Measurements from ENCODE around the gene DGKH.

DGKH gene

DNA sequence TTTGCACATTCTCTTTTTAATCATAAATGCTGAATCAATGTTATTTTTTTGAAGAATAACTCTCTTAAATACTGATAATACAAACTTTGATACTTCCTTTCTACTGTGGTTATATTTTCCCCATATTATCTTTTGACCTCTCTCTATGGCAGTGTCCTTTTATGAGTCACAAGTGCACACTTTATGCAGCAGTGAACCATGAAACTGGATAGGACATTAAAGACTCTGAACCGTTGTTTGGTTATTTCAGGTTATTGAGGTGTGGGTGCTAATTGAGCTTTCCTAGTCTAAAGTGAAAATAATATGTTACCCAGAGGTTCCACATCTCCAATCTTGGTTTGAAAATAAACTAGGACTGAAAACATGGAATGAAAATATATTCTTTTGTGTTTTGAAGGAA, 71.4 kb downstream of the DGKH start:
- TF ChIP-seq, protein P1, sequence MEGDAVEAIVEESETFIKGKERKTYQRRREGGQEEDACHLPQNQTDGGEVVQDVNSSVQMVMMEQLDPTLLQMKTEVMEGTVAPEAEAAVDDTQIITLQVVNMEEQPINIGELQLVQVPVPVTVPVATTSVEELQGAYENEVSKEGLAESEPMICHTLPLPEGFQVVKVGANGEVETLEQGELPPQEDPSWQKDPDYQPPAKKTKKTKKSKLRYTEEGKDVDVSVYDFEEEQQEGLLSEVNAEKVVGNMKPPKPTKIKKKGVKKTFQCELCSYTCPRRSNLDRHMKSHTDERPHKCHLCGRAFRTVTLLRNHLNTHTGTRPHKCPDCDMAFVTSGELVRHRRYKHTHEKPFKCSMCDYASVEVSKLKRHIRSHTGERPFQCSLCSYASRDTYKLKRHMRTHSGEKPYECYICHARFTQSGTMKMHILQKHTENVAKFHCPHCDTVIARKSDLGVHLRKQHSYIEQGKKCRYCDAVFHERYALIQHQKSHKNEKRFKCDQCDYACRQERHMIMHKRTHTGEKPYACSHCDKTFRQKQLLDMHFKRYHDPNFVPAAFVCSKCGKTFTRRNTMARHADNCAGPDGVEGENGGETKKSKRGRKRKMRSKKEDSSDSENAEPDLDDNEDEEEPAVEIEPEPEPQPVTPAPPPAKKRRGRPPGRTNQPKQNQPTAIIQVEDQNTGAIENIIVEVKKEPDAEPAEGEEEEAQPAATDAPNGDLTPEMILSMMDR (conservative IDR thresholded peaks at IDR 0.05; ENCODE audit: low read depth, low read length): no peak
- DNase-seq (ENCODE audit: low read depth): no peak
- no peak overlapping the region for H3K4me3 ChIP-seq (ENCODE audit: low read length)

DNA sequence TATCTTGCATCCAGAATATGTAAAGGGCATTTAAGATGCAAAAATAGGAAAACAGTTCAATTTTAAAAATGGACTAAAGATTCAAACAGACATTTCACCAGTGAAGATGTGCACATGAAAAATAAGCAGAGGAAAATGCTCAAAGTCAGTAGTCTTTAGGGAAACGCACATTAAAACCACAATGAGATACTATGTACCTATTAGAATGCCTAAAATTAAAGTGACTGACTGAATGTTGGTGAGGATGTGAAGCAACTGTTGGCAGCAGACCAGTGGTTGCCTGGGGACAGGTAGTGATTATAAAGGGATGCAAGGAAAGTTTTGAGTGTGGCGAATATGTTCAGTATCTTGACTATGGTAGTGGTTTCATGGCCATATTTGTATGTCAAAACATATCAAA, 75.2 kb downstream of the DGKH start:
- no peak for DNase-seq (ENCODE audit: low read depth)
- H3K4me3 ChIP-seq (ENCODE audit: low read length): no peak overlapping the region
- TF ChIP-seq, protein P1 (conservative IDR thresholded peaks at IDR 0.05; ENCODE audit: low read depth, low read length): no peak

DNA sequence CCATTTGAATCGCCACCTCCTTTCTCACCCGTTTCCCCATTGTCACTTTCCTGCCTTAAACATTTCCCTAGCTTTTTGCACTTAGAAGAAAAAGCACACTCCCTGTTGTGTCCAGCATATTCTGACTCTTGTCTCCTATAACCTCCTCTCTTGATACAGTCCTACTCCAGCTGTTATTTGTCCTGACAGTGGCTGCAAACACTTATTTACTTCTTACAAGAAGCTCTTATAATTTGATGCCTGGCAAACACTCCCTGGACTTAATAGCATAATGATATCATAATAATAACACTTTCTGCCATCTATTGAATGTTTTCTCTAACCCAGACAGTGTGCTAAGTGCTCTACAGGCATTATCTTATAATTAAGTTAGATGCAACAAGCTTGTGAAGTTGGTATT, 76.6 kb downstream of the DGKH start:
- no peak for DNase-seq (ENCODE audit: low read depth)
- TF ChIP-seq, protein P1 (conservative IDR thresholded peaks at IDR 0.05; ENCODE audit: low read depth, low read length): no peak
- no peak overlapping the region for H3K4me3 ChIP-seq (ENCODE audit: low read length)

DNA sequence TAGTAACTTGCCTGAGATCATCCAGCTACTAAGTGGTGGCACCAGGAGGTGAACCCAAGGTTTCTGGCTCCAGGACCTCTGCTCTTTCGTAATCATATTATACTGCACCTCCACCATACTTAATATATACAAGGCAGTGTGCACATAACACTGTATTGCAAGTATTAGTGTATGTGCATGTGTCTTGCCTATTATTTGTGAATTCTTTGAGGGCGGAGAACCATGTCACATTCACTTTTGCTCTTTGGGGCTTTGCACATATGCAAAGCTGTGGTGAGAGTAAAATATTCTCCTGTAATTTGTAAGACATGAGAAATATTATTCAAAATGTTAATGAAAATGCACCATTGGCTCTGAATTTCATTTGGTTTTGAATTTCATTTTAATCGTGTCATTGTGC, 78.6 kb downstream of the DGKH start:
- TF ChIP-seq, protein P1 (conservative IDR thresholded peaks at IDR 0.05; ENCODE audit: low read depth, low read length): no peak
- DNase-seq (ENCODE audit: low read depth): no peak
- no peak overlapping the region for H3K4me3 ChIP-seq (ENCODE audit: low read length)

DNA sequence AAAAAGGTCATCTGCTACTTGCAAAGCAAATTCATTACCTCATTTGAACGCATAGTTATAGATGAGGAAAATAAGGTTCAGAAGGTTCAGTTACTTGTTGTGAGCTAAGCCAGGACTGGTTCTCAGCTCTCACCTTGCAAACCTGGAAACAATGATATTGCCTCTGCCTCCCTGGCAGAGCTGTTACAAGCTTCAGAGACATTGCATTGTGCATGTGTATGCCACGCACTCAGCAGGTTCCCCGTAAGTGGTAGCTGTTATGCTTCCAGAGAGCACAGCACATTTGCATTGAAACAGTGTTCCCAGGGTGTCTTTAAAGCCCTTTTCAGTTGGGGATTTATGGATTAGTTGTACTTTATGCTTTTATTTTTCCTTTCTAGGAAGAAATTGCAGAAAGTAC, 80.6 kb downstream of the DGKH start:
- TF ChIP-seq, protein P1 (conservative IDR thresholded peaks at IDR 0.05; ENCODE audit: low read depth, low read length): no peak
- DNase-seq (ENCODE audit: low read depth): no peak
- H3K4me3 ChIP-seq (ENCODE audit: low read length): no peak overlapping the region

DNA sequence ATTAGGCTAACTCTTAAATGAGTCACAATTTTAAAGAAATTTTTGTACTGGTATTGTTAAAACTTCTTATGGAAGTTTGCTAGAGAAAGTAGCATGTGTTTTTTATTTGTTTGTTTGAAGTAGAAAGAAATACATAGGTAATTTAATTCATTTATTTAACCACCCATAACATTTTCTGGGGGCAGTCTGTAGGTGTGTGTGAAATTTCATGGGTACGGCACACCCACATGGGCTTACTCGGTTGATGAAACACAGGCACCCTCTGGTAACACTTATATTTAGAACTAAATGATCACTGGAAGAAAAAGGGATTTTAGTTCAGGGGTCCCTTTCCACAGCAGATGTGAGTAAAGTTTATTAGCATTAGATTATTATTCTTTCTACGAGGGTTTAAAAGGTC, 88.1 kb downstream of the DGKH start:
- TF ChIP-seq, protein P1 (conservative IDR thresholded peaks at IDR 0.05; ENCODE audit: low read depth, low read length): no peak
- no peak for DNase-seq (ENCODE audit: low read depth)
- no peak overlapping the region for H3K4me3 ChIP-seq (ENCODE audit: low read length)

DNA sequence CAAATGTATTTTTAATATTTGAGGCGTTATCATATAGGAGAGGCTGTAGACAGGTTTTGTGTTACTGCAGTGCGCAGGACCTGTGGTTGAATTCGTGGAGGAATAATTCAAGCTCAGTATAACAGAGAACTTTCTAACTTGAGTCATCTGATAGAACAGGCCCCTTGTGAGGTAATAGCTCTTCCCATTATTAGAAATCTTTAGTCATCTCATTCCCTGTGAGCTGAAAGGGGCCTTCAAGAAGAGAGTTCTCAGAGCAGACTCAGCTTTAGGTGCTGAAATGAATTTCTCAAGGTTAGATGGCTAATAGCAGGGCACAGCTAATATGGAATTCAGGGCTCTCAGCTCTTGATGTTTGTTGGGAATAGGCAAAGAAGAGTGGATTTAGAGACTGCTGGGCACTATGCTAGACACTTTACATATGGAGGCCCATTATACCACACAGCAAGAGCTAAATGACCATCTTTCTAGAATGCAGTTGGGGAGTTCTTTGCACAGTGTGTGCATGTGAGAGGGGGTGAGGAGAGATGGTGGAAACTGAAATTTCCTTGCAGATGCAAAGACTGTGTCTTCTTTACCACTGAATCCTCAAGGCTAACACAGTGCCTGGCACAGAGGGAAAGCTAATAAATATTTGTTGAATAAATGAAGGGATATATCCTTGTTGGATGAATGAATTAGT, 89.5 kb downstream of the DGKH start:
- TF ChIP-seq, protein P1 (conservative IDR thresholded peaks at IDR 0.05; ENCODE audit: low read depth, low read length): no peak

More for the DNA sequence above, 89.5 kb downstream of the DGKH start:
- no peak overlapping the region for H3K4me3 ChIP-seq (ENCODE audit: low read length)
- no peak for DNase-seq (ENCODE audit: low read depth)
